NCI-H524 (cell line): Measurements from ENCODE around the gene SAMD8.
"Not testable (repeated sequence)": the region's sequence is repeated elsewhere in the genome, so short reads cannot be mapped to it uniquely, and the experiment has no call there.

Experiments
- DNase-seq, 2 experiments: peaks; one replicate each; lab custom pipeline; 2025; lab: John Stamatoyannopoulos, UW

Gene SAMD8

DNA sequence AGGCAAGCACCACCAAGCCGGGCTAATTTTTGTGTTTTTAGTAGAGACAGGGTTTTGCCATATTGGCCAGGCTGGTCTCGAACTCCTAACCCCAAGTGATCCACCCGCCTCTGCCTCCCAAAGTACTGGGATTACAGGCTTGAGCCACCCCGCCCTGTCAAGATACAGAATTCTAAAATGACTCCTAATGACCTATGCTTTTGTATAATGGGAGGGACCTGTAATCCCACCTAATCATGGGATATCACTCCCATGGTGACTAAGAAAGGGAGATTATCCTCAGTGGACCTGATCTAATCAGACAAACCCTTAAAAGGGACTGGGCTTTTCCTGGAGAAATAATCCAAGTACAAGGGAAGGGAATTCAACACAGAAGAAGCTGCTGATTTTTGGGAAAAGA is 28.8 kb downstream of the SAMD8 start:
- DNase-seq: no peak

DNA sequence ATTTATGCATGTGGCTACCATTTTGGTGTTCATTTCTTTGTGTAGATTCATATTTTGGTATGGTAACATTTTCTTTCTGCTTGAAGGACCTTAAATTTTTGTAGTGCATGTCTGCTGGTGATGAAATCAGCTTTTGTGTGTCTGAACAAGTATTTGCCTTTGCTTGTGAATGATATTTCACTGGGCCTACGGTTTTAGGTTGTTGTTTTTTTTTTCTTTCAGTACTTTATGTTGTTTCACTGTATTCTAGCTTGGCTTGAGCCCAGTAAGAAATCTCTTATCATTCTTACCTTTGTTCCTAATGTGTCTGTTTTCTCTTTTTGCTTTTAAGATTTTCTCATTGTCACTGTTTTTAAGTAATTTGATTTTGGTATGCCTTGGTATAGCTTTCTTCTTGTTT is 31.9 kb downstream of the SAMD8 start:
- no peak for DNase-seq

DNA sequence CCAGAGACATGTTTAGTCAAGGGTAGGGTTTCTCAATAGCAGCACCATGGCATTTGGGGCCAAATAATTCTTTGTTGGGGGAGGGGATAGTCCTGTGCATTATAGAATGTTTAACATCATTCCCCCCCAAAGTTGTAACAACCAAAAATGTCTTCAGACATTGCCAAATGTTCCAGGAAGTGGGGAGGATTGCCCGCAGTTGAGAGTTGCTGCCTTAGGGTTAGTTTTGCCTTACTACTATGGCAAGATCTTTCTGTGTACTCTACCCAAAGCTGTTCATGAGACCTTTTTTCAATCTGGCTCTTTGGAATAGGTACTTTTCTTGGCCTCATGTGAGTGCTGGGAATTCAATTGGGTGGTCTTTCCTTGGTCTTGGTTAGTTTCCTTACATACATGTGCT is 34.1 kb downstream of the SAMD8 start:
- DNase-seq: no peak

DNA sequence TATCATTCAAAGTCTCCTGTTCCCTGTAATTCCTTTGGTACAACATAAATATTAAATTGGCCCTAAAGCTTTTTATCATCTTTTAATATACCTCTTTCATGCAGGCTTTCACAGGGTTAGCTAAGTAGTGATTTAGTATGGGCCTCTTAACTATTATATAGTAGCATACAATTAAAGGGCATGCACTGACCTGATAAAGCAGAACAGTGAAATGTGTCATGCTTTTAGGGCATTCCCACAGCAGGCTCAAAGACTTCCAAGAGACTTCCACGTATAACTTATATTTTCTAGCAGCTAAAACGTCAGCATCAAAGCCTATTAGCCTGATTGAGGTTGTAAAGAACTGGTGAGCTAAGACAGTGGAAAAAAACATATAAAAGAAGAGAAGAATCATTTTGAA is 35.3 kb downstream of the SAMD8 start:
- no peak for DNase-seq

DNA sequence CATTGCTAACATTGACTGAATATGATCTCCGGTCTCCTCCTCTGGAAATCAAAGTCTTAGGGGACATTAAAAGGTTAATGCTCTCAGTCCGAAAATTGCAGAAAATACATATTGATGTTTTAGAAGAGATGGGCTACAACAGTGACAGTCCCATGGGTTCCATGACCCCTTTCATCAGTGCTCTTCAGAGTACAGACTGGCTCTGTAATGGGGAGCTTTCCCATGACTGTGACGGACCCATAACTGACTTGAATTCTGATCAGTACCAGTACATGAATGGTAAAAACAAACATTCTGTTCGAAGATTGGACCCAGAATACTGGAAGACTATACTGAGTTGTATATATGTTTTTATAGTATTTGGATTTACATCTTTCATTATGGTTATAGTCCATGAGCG is 39.2 kb downstream of the SAMD8 start:
- no peak for DNase-seq

DNA sequence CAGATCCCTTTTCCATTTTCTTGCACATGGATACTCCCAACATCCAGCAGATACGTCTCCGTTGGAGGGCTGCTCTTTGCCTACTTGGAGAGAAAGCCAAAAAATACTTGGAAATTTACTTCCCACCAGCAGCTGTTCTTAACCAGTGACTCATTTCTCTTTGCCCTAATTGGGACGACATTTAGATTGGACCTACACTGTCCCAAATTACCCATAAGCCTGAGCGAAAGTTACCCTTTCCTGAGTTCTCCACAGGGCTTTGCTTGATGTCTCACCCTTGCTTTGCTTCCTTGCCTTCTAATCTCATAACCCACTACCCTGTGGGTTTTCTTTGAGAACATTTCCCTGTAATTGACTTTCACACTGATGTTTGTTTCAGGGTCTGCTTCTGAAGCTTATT is 48.1 kb downstream of the SAMD8 start:
- no peak for DNase-seq

DNA sequence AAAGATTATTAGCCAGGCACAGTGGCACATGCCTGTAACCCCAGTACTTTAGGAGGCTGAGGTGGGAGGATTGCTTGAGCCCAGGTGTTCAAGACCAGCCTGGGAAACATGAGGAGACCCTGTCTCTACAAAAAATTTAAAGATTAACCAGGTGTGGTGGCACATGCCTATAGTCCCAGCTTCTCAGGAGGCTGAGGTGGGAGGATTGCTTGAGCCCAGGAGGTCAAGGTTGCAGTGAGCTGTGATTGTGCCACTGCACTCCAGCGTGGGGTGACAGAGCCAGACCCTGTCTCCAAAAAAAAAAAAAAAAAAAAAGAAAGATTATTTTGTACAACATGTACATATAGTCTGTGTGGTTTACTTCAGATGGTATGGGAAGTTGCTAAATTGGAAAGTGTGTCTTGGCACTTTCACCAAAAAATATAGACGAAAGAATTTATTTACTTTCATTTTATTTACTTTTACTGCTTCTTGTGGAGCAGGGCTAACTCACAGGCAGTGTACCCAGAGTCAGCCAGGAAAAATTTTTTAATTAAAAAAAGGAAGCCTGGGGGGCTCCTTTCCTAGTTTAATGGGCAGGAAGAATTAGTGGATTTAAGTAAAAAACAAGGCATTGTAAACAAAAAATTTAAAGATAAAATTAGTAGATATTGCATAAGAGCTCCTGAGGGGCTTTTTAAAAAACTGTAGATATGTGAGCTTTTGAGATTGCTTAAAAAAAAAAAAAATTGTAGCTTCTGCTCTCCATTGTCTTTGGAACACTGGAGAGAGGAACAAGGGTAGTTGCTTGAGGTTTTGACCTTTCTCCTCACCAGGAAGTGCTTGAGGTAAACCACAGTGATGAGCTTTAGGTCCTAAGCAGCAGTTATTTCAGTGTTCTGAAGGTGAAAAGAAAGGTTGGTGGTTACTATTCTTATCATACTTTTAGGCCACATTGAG is 54.5 kb downstream of the SAMD8 start:
- no peak for DNase-seq

DNA sequence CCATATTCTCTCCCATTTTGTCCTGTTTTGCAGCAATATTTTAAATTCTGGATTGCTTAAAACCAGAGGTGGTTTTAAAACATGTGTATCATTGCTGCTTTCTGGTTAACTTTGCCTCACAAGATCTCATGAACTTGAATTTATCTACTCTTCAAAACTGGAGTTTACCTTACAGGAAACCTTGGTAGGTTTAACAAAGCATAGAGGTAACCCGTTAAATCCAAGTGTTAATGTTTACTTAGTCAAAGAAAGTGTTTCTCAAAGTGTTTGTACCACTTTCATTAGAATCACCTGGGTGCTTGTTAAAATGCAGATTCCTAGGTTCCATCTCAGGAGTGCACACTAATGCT is 55.1 kb downstream of the SAMD8 start:
- DNase-seq: no peak

DNA sequence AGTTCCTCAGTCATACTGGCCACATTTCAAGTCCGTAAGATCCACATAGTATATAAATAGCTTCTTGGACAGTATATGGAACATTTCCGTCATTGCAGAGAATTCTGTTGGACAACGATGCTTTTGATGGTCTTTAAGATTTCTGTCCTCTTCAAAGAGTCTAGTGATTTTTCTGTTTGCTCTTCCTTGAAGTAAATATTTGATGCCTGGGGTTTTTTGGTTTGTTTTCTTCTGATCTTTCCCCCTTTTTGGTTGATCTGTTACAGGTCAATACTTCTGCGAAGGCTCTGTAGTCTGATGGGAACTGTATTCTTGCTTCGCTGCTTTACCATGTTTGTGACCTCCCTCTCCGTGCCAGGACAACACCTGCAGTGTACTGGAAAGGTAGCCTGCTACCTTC is 56.8 kb downstream of the SAMD8 start:
- DNase-seq: no peak

DNA sequence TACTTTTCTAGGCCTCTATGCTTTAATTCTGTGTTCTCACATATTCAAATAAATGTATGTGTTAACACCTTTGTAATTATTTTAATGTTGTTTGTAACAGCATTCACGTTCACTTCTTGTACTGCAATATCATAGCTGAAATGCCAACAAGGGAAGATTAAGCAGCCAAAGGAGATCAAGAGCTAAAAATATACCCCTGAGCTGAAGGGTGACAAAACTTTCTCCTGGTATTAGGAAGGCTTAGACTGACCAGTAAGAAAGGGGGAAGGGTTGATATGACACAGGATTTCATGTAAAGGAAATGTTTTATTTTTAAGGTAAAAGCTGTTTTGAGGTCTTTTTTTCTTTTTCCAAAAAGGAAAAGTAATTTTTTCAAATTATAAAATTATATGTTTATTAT is 58.8 kb downstream of the SAMD8 start:
- DNase-seq: no peak

DNA sequence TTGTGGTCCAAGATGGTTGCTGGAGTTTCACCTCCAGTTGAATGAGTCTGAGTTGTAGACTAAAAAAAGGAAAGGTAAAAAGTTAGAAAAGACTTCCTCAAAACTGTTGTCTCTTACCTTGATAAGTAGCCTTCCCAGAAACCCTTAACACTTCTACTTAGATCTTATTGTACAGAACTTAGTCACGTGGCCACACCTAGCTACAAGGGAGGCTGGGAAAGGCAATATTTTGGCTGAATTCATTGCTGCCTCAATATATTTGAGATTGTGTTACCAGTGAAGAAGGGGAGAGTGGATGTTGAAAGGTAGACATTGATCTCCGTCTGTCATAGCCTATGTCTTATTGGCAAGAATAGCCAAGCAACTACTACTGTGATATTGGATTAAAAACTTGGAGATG is 63.6 kb downstream of the SAMD8 start:
- no peak for DNase-seq

DNA sequence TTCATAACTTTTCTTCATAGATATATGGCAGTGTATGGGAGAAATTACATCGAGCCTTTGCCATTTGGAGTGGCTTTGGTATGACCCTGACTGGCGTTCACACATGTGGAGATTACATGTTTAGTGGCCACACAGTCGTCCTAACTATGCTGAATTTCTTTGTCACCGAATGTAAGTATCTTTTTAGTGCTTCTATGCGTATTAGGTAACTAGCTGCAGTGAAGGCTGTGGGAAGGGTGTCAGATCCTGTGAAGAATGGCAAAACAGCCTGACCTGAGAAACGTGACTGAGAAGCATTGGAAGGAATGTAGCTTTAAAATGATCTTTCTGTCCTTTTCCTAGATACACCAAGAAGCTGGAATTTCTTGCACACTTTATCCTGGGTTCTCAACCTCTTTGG is 64.6 kb downstream of the SAMD8 start:
- DNase-seq: no peak

DNA sequence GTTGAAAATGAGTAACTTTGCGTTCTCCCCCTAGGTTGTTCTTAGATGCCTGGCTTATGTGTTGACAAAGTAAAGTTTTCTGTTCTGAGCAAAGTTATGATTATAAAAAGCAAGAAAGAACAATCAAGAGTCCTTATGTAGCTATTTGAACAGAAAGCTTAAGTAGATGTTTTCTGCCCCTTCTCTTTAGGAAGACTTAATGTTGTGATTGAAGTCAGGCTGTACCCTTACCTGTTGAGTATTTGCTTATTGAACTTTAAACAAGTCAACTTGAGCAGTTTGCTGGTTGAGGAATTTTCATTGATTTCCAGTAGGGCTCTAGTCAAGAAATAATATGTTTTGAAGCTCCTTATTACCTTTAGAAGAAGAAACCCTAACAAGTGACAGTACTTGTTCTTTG is 65.3 kb downstream of the SAMD8 start:
- no peak for DNase-seq

DNA sequence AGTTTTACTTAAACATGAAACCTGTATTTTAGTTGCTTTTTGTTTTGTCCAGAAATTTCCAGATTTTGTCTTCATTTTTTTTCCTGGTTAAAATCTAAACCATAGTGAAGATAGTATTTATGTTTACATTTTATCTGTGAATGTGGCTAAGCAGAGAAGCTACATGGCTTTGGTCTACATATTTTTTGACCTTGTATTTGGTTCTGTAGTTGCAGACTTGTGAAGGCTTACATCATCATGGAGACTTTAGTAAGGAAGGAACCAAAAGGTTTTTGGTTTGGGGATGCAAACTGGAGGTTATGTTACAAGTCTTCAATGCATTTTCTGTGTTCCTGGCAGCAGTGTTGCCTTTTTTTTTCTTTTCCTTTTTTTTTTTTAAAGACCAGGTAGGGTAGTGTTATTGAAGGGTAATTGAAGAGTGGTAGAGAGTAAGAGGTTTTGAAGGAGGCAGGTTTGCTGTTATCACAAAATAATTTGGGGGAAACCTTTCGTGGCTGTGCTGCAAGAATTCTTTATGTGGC is 68.3 kb downstream of the SAMD8 start:
- DNase-seq: no peak

DNA sequence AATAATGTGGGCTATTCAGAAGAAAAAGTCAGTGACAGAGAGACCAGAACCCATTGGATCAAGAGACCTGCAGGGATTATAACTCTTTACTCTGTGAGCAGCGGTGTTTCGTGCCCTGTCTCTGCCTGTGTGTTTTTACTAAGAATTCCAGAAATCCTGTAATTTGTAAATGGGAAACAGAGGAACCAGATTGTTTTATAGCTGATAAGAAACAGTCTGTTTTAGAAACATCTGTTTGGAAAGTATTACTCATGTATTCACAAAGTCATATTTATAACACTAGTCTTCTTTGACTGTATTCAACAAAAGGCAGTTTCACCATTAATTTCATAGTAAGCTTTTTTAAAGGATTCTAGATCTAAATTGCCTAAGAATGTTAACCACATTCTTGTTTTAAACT is 69.1 kb downstream of the SAMD8 start:
- DNase-seq: no peak

DNA sequence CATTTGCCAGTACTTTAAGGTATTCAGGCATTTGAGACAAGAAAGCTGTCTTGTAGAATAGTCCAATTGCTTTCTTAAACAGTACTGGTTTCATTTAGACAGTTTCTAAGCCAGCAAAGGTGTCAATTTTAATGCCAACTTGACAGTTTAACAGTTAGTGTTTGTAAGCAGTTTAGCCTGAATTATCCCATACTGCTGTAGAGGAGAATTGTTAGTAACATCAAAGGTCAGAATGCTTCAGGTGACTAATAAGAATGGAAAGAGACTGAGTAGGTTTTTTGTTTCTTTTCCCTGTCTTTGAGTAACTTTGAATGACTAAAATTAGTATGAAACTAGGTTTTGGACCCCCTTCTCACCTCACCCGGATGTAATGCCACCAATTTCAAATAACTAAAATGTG is 69.6 kb downstream of the SAMD8 start:
- DNase-seq: no peak

DNA sequence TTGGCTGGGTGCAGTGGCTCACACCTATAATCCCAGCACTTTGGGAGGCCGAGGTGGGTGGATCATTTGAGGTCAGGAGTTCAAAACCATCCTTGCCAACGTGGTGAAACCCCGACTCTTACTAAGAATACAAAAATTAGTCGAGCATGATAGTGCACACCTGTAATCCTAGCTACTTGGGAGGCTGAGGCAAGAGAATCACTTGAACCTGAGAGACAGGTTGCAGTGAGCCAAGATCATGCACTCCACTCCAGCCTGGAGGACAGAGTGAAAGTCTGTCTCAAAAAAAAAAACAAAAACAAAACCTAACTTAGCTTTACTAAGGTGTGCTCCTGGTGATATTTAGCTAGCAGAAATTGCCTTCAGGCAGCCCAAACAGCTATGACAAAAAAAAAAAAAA is 74.9 kb downstream of the SAMD8 start:
- no peak for DNase-seq

DNA sequence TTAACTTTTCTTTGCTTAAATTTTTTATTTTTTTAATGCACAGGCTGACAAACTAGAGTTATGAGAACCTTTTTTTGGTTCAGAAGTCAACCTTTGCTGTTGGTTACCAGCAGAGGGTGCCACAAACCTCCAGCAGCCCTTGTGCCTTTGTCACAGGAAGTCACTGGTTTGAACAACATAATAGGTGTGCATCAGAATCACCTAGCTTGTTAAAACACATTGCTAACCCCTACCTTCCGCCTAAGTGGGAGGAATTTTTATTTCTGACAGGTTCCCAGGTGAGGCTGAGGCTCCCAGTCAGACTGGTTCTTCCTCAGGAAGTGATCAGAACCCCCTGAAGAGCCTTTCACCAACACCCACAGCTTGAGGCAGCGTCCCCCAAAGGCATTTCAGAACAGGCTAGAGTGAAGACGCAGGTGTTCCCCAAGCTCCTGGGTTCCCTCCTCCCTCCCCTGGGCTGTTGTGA is 76.5 kb downstream of the SAMD8 start:
- DNase-seq: peak in 1 of 2 experiments; percentile 10

DNA sequence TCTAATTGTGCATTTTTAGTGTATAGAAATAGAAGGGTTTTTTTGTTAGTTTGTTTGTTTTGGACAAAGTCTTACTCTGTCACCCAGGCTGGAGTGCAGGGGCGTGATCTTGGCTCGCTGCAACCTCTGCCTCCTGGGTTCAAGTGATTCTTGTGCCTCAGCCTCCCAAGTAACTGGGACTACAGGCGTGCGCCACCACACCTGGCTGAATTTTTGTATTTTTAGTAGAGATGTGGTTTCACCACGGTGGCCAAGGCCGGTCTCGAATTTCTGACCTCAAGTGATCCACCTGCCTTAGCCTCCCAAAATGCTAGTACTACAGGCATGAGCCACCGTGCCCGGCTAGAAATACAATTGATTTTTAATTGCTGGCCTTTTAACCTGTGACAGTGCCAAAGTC is 77.1 kb downstream of the SAMD8 start:
- not testable (repeated sequence) for DNase-seq

DNA sequence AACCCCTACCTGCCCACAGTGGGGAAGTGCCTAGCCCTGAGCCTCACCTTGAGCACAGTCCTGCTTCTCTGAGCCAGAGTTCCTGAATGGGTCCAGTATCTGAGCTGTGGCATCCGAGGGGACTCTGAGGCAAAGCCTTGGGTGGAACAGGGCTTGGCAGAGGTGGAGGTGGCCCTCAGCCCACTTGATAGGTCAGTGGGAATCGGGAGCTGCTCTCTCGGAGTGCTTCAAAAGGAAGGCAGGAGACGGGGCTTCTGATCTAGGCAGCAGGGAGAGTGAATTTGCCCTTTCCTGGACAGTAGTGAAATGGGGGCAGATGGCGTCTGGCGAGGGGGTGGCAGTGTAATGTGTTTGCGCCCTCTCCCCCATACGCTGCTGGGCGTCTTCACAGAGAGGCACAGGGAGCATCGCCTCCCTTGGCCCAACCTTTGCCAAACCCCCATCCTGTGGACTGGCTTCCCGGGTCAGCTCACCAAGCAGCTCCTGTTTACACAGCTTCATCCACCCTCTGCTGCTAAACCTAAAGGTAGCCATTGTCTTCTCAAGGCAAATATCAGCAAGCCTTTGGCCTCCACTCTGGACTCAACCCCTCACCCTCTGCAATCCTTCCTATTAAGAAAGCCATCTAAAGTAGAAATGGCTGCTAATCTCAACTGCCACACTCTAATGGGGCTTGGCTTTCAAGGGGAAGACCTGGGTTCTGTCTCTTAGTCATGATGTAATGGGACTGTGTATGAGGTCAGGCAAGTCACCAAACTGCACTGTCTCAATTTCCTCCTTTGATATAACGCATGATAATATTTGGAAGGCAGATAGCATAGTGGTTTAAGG is 78.0 kb downstream of the SAMD8 start:
- no peak for DNase-seq

DNA sequence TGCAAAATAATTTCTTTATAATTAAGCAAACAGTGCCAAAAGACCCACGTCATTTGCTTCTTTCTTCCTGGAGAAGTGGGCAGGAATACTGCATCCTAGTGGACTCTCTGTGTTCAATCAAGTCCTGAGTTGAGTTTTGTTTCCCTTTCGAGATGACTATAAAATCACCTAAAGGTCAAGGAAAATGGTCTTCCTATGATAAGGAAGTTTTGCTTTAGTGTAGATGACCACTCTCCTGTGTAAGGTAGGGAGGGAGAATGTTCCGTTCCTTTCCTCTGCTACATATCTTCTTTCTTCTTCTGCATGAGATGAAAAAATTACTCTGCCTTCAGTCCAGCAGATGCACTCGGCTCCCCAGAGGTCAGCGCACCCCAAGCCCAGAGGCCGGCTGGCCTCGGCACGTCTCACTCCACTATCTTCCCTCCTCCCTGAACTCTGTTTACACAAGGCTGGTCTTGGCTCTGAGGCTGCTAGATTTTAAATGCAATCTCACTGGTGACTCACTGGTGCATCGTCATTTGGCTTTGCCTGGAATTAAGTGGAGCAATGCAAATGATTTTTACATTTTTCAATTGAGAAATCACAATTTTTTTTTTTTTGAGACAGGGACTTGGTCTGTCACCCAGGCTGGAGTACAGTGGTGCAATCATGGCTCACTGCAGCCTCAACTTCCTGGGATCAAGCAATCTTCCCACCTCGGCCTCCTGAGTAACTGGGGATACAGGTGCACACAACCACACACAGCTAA is 80.5 kb downstream of the SAMD8 start:
- DNase-seq: no peak

DNA sequence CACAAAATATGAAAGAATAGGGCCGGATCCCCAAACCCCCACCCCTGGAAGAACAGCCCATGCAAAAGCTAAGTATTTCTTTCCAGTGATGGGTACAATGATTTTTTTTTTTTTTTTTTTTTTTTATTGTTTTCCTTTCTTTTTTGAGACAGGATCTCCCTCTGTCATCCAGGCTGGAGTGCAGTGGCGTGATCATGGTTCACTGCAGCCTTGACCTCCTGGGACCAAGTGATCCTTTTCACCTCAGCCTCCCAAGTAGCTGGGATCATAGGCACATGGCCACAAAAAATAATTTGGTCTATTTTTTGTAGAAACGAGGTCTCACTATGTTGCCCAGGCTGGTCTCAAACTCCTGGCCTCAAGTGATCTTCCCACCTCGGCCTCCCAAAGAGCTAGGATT is 83.2 kb downstream of the SAMD8 start:
- not testable (repeated sequence) for DNase-seq
